HFFc6 (cell line): ENCODE data around the gene STAP1. TPM values are rescaled to one million over a fixed set of nuclear protein-coding genes. Genes with fewer than 3 reads are reported as not detected.

Experiments used
- DNase-seq: peaks from one replicate; pipeline ENCODE4 v3.0.0-alpha.2; 2018
- H3K27ac Mint-ChIP-seq: 2 replicates; pipeline ENCODE4 v1.8.0; 2020; ENCODE audit warnings: mild to moderate bottlenecking, mixed read lengths
- H3K27me3 Mint-ChIP-seq: 2 replicates; pipeline ENCODE4 v1.8.0; 2021; ENCODE audit warnings: mild to moderate bottlenecking, moderate library complexity, mixed read lengths; ENCODE audit not compliant: insufficient read depth
- H3K36me3 Mint-ChIP-seq: 2 replicates; pipeline ENCODE4 v1.8.0; 2021; ENCODE audit warnings: low read depth, mixed read lengths
- H3K4me1 Mint-ChIP-seq: 2 replicates; pipeline ENCODE4 v1.8.0; 2020; ENCODE audit warnings: low read depth, mixed read lengths
- H3K4me3 Mint-ChIP-seq: 2 replicates; pipeline ENCODE4 v1.8.0; 2020; ENCODE audit warnings: mild to moderate bottlenecking, moderate library complexity, mixed read lengths
- H3K9me3 Mint-ChIP-seq: 2 replicates; pipeline ENCODE4 v1.8.0; 2020; ENCODE audit warnings: mild to moderate bottlenecking, mixed read lengths
- total RNA-seq, 6 experiments: library from RNA; stranded (reverse); fragmentation: NEBNext Ultra II Directional; extraction: Animal tissue kit (Norgen Biotek cat#: 25700); gene quantifications; 2 replicates in 1 of 6; 3 replicates in 5 of 6; pipeline ENCODE4 v1.2.3, GENCODE V29; 2021
- TF ChIP-seq, protein P1 (sequence below): fragments of 200-600 bp; sonication (generic); IDR thresholded peaks from 2 replicates; pipeline ENCODE4 v1.5.0; 2021; ENCODE audit warnings: antibody characterized with exemption, mild to moderate bottlenecking

Gene STAP1
- total RNA-seq, 6 experiments from 2014 or later = not detected

DNA sequence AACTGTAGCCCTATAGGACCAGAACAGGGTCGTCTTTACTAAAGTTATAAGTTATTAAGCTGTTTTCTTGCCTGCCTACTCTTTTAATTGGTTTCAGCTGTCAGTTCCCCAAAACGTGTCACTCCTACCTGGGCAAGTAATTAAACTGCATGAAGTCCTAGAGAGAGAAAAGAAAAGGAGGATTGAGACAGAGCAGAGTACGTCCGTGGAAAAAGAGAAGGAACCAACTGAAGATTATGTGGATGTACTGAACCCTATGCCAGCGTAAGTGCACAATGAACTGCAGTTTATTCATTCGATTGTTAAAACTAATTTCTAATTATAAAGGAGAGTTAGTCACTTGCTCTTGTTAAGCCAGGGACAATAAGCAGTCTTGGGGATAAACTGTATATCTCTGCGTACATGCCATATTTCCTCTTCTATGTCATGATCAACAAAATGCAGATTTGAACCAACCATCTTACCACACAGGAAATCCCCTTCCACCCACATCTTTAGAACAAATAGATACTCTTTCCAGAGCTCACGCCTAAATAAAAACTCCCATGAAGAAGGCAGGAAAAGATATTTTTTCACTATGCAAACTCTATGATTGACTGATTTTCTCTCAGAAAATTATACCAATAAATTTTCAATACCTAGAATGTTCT, 22.8 kb downstream of the STAP1 start:
- Mint-ChIP-seq H3K4me1 (no peaks in the 10 kb centered on the region), H3K9me3 (no peaks in the 10 kb centered on the region), H3K36me3 (no peaks in the 10 kb centered on the region), H3K27ac (no peak overlapping the region), H3K27me3 (peaks cover 8% of the 10 kb centered on the region; the same call in 1 of the 2 replicates), H3K4me3 (no peak overlapping the region)
- DNase-seq = no peak
- TF ChIP-seq, protein P1, sequence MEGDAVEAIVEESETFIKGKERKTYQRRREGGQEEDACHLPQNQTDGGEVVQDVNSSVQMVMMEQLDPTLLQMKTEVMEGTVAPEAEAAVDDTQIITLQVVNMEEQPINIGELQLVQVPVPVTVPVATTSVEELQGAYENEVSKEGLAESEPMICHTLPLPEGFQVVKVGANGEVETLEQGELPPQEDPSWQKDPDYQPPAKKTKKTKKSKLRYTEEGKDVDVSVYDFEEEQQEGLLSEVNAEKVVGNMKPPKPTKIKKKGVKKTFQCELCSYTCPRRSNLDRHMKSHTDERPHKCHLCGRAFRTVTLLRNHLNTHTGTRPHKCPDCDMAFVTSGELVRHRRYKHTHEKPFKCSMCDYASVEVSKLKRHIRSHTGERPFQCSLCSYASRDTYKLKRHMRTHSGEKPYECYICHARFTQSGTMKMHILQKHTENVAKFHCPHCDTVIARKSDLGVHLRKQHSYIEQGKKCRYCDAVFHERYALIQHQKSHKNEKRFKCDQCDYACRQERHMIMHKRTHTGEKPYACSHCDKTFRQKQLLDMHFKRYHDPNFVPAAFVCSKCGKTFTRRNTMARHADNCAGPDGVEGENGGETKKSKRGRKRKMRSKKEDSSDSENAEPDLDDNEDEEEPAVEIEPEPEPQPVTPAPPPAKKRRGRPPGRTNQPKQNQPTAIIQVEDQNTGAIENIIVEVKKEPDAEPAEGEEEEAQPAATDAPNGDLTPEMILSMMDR = no peak

DNA sequence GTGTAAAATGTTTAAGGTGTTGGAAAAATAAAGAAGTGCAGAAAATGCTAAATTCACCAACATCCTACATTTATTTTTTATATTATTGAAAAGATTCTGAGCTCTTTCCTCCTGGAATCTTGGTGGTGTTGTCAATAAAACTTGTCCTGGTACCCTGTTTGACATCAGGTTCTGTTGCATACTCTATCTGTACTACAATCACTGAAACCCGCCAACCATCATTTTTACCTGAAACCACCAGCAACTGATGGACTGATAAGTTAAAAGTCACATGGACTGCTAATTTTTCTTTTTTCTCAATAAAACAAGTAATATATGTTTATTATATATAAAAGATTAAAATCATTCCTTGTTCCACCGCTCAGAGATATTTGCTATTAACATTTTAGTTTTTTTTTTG, 23.4 kb downstream of the STAP1 start:
- H3K27ac Mint-ChIP-seq = no peak overlapping the region
- no peaks in the 10 kb centered on the region for H3K9me3 Mint-ChIP-seq
- DNase-seq = no peak
- H3K4me3 Mint-ChIP-seq = no peak overlapping the region
- TF ChIP-seq, protein P1 = no peak
- no peaks in the 10 kb centered on the region for H3K4me1 Mint-ChIP-seq
- H3K27me3 Mint-ChIP-seq = peaks cover 8% of the 10 kb centered on the region; the same call in 1 of the 2 replicates
- H3K36me3 Mint-ChIP-seq = no peaks in the 10 kb centered on the region

DNA sequence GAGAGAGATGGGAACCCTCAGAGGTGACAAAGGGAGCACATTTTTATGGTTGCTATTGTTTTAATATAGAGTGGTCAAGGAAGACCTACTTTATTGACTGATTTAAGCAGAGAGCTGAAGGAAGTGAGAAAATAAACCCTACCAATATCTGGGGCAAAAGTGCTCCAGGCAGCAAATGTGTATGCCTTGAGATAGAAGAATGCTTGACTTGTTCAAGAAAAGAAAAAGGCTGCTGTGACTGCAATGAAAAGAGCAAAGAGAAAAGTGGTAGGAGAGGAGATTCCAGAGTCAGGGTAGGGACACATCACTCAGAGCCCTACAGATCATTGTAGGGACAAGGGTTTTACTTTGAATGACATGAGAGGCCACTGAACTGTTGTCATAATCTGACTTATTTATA, 26.0 kb downstream of the STAP1 start:
- H3K27me3 Mint-ChIP-seq = peaks cover under 1% of the 10 kb centered on the region; the same call in 1 of the 2 replicates
- no peaks in the 10 kb centered on the region for H3K4me1 Mint-ChIP-seq
- H3K4me3 Mint-ChIP-seq = no peak overlapping the region
- H3K9me3 Mint-ChIP-seq = no peaks in the 10 kb centered on the region
- H3K36me3 Mint-ChIP-seq = no peaks in the 10 kb centered on the region
- DNase-seq = no peak
- no peak overlapping the region for H3K27ac Mint-ChIP-seq
- TF ChIP-seq, protein P1 = no peak

DNA sequence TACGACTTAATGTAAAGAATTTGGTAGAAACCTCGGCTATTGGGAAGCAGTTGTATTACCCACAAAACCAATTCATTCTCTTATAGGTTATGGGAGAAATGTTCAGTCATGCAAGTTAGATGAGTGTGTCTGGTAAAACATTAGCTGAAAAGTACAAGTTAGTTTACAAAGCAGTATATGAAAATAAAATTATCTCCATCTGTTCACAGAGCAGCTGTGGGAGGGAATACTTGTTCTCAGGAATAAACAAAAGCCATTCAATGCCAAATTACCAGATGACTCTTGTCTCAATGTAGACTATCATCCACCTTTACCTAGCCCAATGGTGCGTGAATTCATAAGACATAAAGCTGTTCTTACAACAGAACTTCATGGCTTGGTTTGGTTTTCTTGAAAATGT, 28.6 kb downstream of the STAP1 start:
- H3K4me1 Mint-ChIP-seq = no peaks in the 10 kb centered on the region
- H3K4me3 Mint-ChIP-seq = no peak overlapping the region
- H3K36me3 Mint-ChIP-seq = no peaks in the 10 kb centered on the region
- TF ChIP-seq, protein P1 = no peak
- H3K27me3 Mint-ChIP-seq = no peaks in the 10 kb centered on the region
- H3K9me3 Mint-ChIP-seq = no peaks in the 10 kb centered on the region
- no peak for DNase-seq
- H3K27ac Mint-ChIP-seq = no peak overlapping the region

DNA sequence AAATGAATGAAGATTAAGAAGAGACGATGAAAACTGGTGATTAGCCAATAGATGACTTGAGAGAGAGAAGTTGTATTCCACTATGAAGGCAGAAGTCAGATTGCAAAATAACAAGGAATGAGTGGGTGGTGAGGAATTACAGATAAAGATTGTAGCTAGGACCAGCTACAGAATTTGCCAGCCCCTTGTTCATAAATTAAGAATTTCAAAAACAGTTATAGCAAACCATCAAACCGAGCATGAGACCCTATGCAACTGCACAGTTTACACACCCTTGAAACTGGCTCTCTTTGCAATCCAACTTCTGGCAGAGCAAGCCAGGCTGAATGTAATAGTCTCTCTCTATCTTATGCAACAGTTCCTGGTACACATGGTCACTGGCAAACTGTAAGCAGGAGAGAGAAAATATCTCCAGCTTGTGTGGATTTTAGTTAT, 35.2 kb downstream of the STAP1 start:
- Mint-ChIP-seq H3K4me3 (no peak overlapping the region), H3K36me3 (no peaks in the 10 kb centered on the region), H3K27ac (no peak overlapping the region), H3K9me3 (no peaks in the 10 kb centered on the region), H3K4me1 (0 out of 2 replicates have a peak, but pooled peaks cover 8% of the 10 kb centered on the region), H3K27me3 (peaks cover 2% of the 10 kb centered on the region; the same call in 1 of the 2 replicates)
- TF ChIP-seq, protein P1 = no peak
- no peak for DNase-seq
